Measurements from ENCODE around the gene TRMT61B. TPM values are rescaled to one million over a fixed set of nuclear protein-coding genes. Genes with fewer than 3 reads are reported as not detected.

The TRMT61B gene
- total and polyA plus RNA-seq, 2 of the 13 experiments (the other 11 are each of a cell fraction or from before 2014, with no cell fraction given) = 19.7 to 23.5 TPM

- peak; percentile 50; the same call in 1 of the 2 replicates for TF ChIP-seq RERE (CRISPR knock-in tag; IDR thresholded peaks at IDR 0.05; ENCODE audit: low read depth)
- peak; percentile 60; the same call in 1 of the 2 replicates for TF ChIP-seq ZNF318 (CRISPR knock-in tag; IDR thresholded peaks at IDR 0.05)
- TF ChIP-seq MEIS1 (CRISPR knock-in tag; IDR thresholded peaks at IDR 0.05; ENCODE audit: borderline replicate concordance) = peak; percentile 95
- TF ChIP-seq ZNF407 (CRISPR knock-in tag; IDR thresholded peaks at IDR 0.05; ENCODE audit: not compliant biosample characterization) = no peak
- TF ChIP-seq SNAPC2 (CRISPR knock-in tag; IDR thresholded peaks at IDR 0.05) = no peak
These were observed at the start of gene TRMT61B (continued) for GRCh38 chr2:28870146-28870891.
